Activated CD8-positive, alpha-beta memory T cell treated with anti-CD3 and anti-CD28 coated beads, Interleukin-2, amount 10 ng/mL, durations not matched to agents 7 days and 5 days (primary cell): ENCODE data around the gene INMT. TPM values are rescaled to one million over a fixed set of nuclear protein-coding genes. Genes with fewer than 3 reads are reported as not detected.

ENCODE experiments used
- ATAC-seq: fragments of 150-1000 bp; cut with Tn5 transposase; one replicate; pipeline ENCODE4 v1.10.0; 2021; ENCODE audit warnings: moderate library complexity
- CTCF ChIA-PET: fragments of 350-600 bp; sonication (Branson Sonifier 250); formaldehyde crosslinking; loops from one replicate; lab custom pipeline; 2021; ENCODE audit warnings: antibody characterized with exemption; lab: Charles Lee
- DNase-seq: peaks from one replicate; pipeline ENCODE4 v3.0.0-alpha.2; 2020
- H3K27ac Mint-ChIP-seq: one replicate; pipeline ENCODE4 v1.8.0; 2021; ENCODE audit warnings: mild to moderate bottlenecking, mixed read lengths
- H3K27me3 Mint-ChIP-seq: one replicate; pipeline ENCODE4 v1.8.0; 2021; ENCODE audit warnings: mixed read lengths
- H3K36me3 Mint-ChIP-seq: one replicate; pipeline ENCODE4 v1.8.0; 2021; ENCODE audit warnings: mild to moderate bottlenecking, mixed read lengths
- H3K4me1 Mint-ChIP-seq: one replicate; pipeline ENCODE4 v1.8.0; 2021; ENCODE audit warnings: mixed read lengths
- H3K4me3 Mint-ChIP-seq: one replicate; pipeline ENCODE4 v1.8.0; 2021; ENCODE audit warnings: mild to moderate bottlenecking, moderate library complexity, mixed read lengths
- H3K9me3 Mint-ChIP-seq: one replicate; pipeline ENCODE4 v1.8.0; 2022; ENCODE audit warnings: low read depth, mixed read lengths
- total RNA-seq, 2 experiments: library from RNA; stranded (reverse); gene quantifications; one replicate each; pipeline ENCODE4 v1.2.3, GENCODE V29; 2021

The INMT gene
- total RNA-seq, 2 experiments from 2014 or later = 0.12 TPM; not detected in 1

GRCh38 chr7:30782690-30783089 is 30.8 kb downstream of the INMT start:
- DNase-seq (no peak), ATAC-seq (no peak)
- Mint-ChIP-seq H3K36me3 (peaks cover 2% of the 10 kb centered on the region), H3K27ac (no peak overlapping the region), H3K4me1 (no peaks in the 10 kb centered on the region), H3K9me3 (no peaks in the 10 kb centered on the region), H3K27me3 (no peaks in the 10 kb centered on the region), H3K4me3 (no peak overlapping the region)
- CTCF ChIA-PET = interaction anchor here (0.7 to 1.4 kb wide), 3 partner anchors 9 to 16 kb away, joined by 3 to 5 read pairs (median 4); no protein-coding TSS in a partner anchor

GRCh38 chr7:30785786-30786185 is 33.9 kb downstream of the INMT start:
- H3K27ac Mint-ChIP-seq = no peak overlapping the region
- CTCF ChIA-PET = no interaction called here
- no peak for ATAC-seq

GRCh38 chr7:30787486-30787885 is 35.6 kb downstream of the INMT start:
- Mint-ChIP-seq H3K27ac (no peak overlapping the region), H3K4me3 (no peak overlapping the region), H3K9me3 (no peaks in the 10 kb centered on the region), H3K27me3 (no peaks in the 10 kb centered on the region), H3K4me1 (no peaks in the 10 kb centered on the region), H3K36me3 (peaks cover 2% of the 10 kb centered on the region)
- ATAC-seq (no peak), DNase-seq (peak; percentile 37)
- CTCF ChIA-PET = no interaction called here

More at GRCh38 chr7:30785786-30786185, 33.9 kb downstream of the INMT start:
- H3K36me3 Mint-ChIP-seq = peaks cover 2% of the 10 kb centered on the region
- no peaks in the 10 kb centered on the region for H3K9me3 Mint-ChIP-seq
- no peaks in the 10 kb centered on the region for H3K27me3 Mint-ChIP-seq
- H3K4me3 Mint-ChIP-seq = no peak overlapping the region
- no peaks in the 10 kb centered on the region for H3K4me1 Mint-ChIP-seq
- peak; percentile 16 for DNase-seq

- CTCF ChIA-PET = no interaction called here
- H3K4me3 Mint-ChIP-seq = no peak overlapping the region
- no peaks in the 10 kb centered on the region for H3K4me1 Mint-ChIP-seq
- no peaks in the 10 kb centered on the region for H3K9me3 Mint-ChIP-seq
- no peaks in the 10 kb centered on the region for H3K27me3 Mint-ChIP-seq
- no peaks in the 10 kb centered on the region for H3K36me3 Mint-ChIP-seq
- ATAC-seq (no peak), DNase-seq (no peak)
- no peak overlapping the region for H3K27ac Mint-ChIP-seq
Measured at GRCh38 chr7:30788640-30789333, 36.9 kb downstream of the INMT start.

GRCh38 chr7:30789334-30789711 is 37.4 kb downstream of the INMT start:
- CTCF ChIA-PET = no interaction called here
- no peaks in the 10 kb centered on the region for H3K27me3 Mint-ChIP-seq
- H3K27ac Mint-ChIP-seq = no peak overlapping the region
- no peaks in the 10 kb centered on the region for H3K9me3 Mint-ChIP-seq
- no peak for ATAC-seq
- H3K36me3 Mint-ChIP-seq = no peaks in the 10 kb centered on the region
- H3K4me3 Mint-ChIP-seq = no peak overlapping the region
- no peaks in the 10 kb centered on the region for H3K4me1 Mint-ChIP-seq
- DNase-seq = peak; percentile 30

- H3K4me1 Mint-ChIP-seq = peaks cover under 1% of the 10 kb centered on the region
- CTCF ChIA-PET = interaction anchor here (1.2 kb wide), 1 partner anchor 10 kb away, joined by 3 read pairs; no protein-coding TSS in a partner anchor
- H3K27ac Mint-ChIP-seq = no peak overlapping the region
- no peaks in the 10 kb centered on the region for H3K27me3 Mint-ChIP-seq
- no peaks in the 10 kb centered on the region for H3K36me3 Mint-ChIP-seq
- ATAC-seq (no peak), DNase-seq (no peak)
- no peak overlapping the region for H3K4me3 Mint-ChIP-seq
- H3K9me3 Mint-ChIP-seq = no peaks in the 10 kb centered on the region
Measured at GRCh38 chr7:30790356-30790755, 38.4 kb downstream of the INMT start.

- peak; percentile 29 for DNase-seq
- Mint-ChIP-seq H3K27me3 (no peaks in the 10 kb centered on the region), H3K36me3 (peaks cover 1% of the 10 kb centered on the region), H3K4me1 (peaks cover 9% of the 10 kb centered on the region), H3K4me3 (no peak overlapping the region), H3K9me3 (no peaks in the 10 kb centered on the region), H3K27ac (no peak overlapping the region)
- CTCF ChIA-PET = interaction anchor here (1.2 to 1.5 kb wide), 2 partner anchors 8 to 10 kb away, joined by 3 to 4 read pairs; no protein-coding TSS in a partner anchor
- no peak for ATAC-seq
Measured at GRCh38 chr7:30791114-30791513, 39.2 kb downstream of the INMT start.

- H3K36me3 Mint-ChIP-seq = peaks cover 1% of the 10 kb centered on the region
- CTCF ChIA-PET = interaction anchor here (1.0 to 2.0 kb wide), 2 partner anchors 55 to 143 kb away, joined by 5 to 7 read pairs; no protein-coding TSS in a partner anchor
- DNase-seq (peak; percentile 36), ATAC-seq (no peak)
- peaks cover 19% of the 10 kb centered on the region for H3K4me1 Mint-ChIP-seq
- H3K27me3 Mint-ChIP-seq = no peaks in the 10 kb centered on the region
- H3K9me3 Mint-ChIP-seq = no peaks in the 10 kb centered on the region
- H3K4me3 Mint-ChIP-seq = no peak overlapping the region
- peak overlapping the region; percentile 76 for H3K27ac Mint-ChIP-seq
Measured at GRCh38 chr7:30795161-30795948, 43.4 kb downstream of the INMT start.

GRCh38 chr7:30796105-30796869 is 44.4 kb downstream of the INMT start:
- peaks cover 25% of the 10 kb centered on the region for H3K4me1 Mint-ChIP-seq
- no peaks in the 10 kb centered on the region for H3K27me3 Mint-ChIP-seq
- H3K9me3 Mint-ChIP-seq = no peaks in the 10 kb centered on the region
- no peak for ATAC-seq
- H3K36me3 Mint-ChIP-seq = peaks cover 1% of the 10 kb centered on the region
- peak overlapping the region; percentile 76 for H3K27ac Mint-ChIP-seq
- peak; percentile 40 for DNase-seq
- H3K4me3 Mint-ChIP-seq = no peak overlapping the region
- CTCF ChIA-PET = interaction anchor here (0.7 to 2.0 kb wide), 9 partner anchors 14 to 647 kb away, joined by 3 to 7 read pairs (median 4); no protein-coding TSS in a partner anchor

- CTCF ChIA-PET = interaction anchor here (0.7 to 2.0 kb wide), 7 partner anchors 15 to 646 kb away, joined by 3 to 7 read pairs (median 4); no protein-coding TSS in a partner anchor
- H3K27ac Mint-ChIP-seq = no peak overlapping the region
- H3K4me1 Mint-ChIP-seq = peaks cover 25% of the 10 kb centered on the region
- H3K27me3 Mint-ChIP-seq = no peaks in the 10 kb centered on the region
- ATAC-seq (no peak), DNase-seq (no peak)
- peaks cover 1% of the 10 kb centered on the region for H3K36me3 Mint-ChIP-seq
- H3K9me3 Mint-ChIP-seq = no peaks in the 10 kb centered on the region
- H3K4me3 Mint-ChIP-seq = no peak overlapping the region
Measured at GRCh38 chr7:30797176-30798040, 45.5 kb downstream of the INMT start.

GRCh38 chr7:30799206-30799975 is 47.5 kb downstream of the INMT start:
- CTCF ChIA-PET = interaction anchor here (1.2 to 1.9 kb wide), 2 partner anchors 16 to 323 kb away, joined by 5 to 6 read pairs; no protein-coding TSS in a partner anchor
- no peaks in the 10 kb centered on the region for H3K27me3 Mint-ChIP-seq
- DNase-seq (no peak), ATAC-seq (no peak)
- H3K4me1 Mint-ChIP-seq = peaks cover 25% of the 10 kb centered on the region
- no peak overlapping the region for H3K4me3 Mint-ChIP-seq
- no peak overlapping the region for H3K27ac Mint-ChIP-seq
- peaks cover 1% of the 10 kb centered on the region for H3K36me3 Mint-ChIP-seq
- no peaks in the 10 kb centered on the region for H3K9me3 Mint-ChIP-seq
